T-helper 2 cell treated with Interferon-gamma antibody and Interleukin-4, amounts not matched to agents 5 μg/mL and 100 μg/mL, for 36 hours (primary cell): ENCODE results near the gene MTHFR.

Source experiments
- DNase-seq: peaks from one replicate; pipeline ENCODE4 v3.0.0; 2021; ENCODE audit warnings: low spot score
- H3K27ac Mint-ChIP-seq: one replicate; pipeline ENCODE4 v1.8.0; 2021; ENCODE audit warnings: mild to moderate bottlenecking, mixed read lengths
- H3K27me3 Mint-ChIP-seq: one replicate; pipeline ENCODE4 v1.8.0; 2021; ENCODE audit warnings: low read depth, mixed read lengths
- H3K36me3 Mint-ChIP-seq: one replicate; pipeline ENCODE4 v1.8.0; 2021; ENCODE audit warnings: low read depth, mixed read lengths
- H3K4me1 Mint-ChIP-seq: one replicate; pipeline ENCODE4 v1.8.0; 2021; ENCODE audit warnings: low read depth, mixed read lengths
- H3K4me3 Mint-ChIP-seq: one replicate; pipeline ENCODE4 v1.8.0; 2022; ENCODE audit warnings: mild to moderate bottlenecking, moderate library complexity, mixed read lengths
- H3K9me3 Mint-ChIP-seq: one replicate; pipeline ENCODE4 v1.8.0; 2021; ENCODE audit warnings: mixed read lengths

MTHFR gene

DNA sequence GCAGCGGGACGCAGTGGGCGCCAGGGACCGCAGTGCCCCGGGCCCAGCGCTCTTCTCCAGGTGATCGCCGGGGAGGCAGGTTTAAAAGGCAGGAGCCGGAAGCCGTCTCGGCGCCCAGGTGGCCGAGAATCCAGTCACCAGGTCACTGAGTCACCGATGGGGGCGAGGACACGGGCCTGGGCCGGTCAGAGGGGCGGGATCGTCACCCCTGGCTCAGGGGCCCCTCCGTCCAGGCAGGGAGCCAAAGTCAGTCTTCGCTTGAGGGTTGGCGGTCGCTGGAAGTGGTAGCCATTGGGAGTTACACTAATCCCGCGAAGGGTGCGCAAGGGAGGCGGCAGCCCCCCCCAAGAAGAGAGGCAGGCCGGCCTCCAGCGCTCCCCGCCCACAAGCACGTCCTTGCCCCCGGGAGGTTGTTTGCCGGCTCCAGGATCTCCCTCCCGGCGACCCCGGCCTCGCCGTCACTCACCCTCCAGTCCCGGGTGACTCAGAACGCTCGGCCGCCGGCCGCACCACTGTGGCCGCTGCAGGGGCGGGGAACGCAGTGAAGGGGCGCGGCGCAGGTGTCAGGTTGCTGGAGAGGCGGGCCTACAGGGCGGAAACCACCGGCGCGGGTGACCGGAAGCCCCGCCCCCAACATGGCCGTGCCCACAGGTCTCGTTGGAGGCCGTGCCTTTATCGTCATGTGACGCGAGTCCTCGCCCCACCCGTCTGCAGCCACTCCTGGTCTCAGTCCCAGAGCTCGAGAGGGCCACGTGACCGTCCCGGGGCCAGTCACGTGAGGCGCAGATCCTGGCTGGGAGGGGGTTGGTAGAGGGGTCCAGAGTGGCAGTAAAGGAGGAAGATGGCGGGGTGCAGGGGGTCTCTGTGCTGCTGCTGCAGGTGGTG, at the start of gene MTHFR, which contains the start of gene CLCN6:
TSS of gene MTHFR (minus strand) at position 543 of the 885 bp plus-strand sequence. CDS start 2,848 bp downstream, outside the sequence.
TSS of gene CLCN6 (plus strand) at position 770 of the 885 bp plus-strand sequence. CDS start at position 842, 72 bp downstream.
- H3K27me3 Mint-ChIP-seq = no peaks in the 10 kb centered on the region
- H3K4me1 Mint-ChIP-seq = peaks cover 56% of the 10 kb centered on the region
- H3K4me3 Mint-ChIP-seq = peak within 1 kb of the TSS; percentile 95
- DNase-seq = peak; percentile 100
- no peaks in the 10 kb centered on the region for H3K9me3 Mint-ChIP-seq
- H3K27ac Mint-ChIP-seq = peak within 1 kb of the TSS; percentile 97
- peaks cover 27% of the 10 kb centered on the region for H3K36me3 Mint-ChIP-seq

GRCh38 chr1:11855430-11855829, 49.7 kb upstream of the MTHFR start:
- no peak for DNase-seq
- Mint-ChIP-seq H3K27me3 (peaks cover 30% of the 10 kb centered on the region), H3K4me3 (no peak overlapping the region), H3K9me3 (no peaks in the 10 kb centered on the region), H3K27ac (no peak overlapping the region), H3K36me3 (no peaks in the 10 kb centered on the region), H3K4me1 (no peaks in the 10 kb centered on the region)

GRCh38 chr1:11854519-11854918, 48.8 kb upstream of the MTHFR start:
- H3K4me1 Mint-ChIP-seq = no peaks in the 10 kb centered on the region
- no peak overlapping the region for H3K27ac Mint-ChIP-seq
- H3K9me3 Mint-ChIP-seq = no peaks in the 10 kb centered on the region
- no peak for DNase-seq
- H3K4me3 Mint-ChIP-seq = no peak overlapping the region
- no peaks in the 10 kb centered on the region for H3K36me3 Mint-ChIP-seq
- peaks cover 25% of the 10 kb centered on the region for H3K27me3 Mint-ChIP-seq

DNA sequence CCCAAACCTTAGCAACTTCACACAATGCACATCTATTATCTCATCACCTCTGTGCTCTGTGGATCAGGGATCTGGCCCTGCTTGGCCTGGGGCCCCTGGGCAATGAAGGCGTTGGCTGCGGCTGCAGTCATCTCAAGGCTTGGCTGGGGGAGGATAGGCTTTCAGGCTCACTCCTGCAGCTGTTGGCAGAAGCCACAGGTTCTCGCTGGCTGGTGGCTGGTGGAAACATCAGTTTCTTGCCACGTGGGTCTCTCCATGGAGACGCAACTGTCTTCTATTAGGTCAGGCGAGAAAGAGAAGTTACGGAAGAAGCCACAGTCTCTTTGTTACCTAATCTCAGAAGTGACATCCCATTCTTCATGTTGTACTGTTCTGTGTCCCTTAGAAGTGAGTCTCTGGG, 45.4 kb upstream of the MTHFR start:
- no peak for DNase-seq

DNA sequence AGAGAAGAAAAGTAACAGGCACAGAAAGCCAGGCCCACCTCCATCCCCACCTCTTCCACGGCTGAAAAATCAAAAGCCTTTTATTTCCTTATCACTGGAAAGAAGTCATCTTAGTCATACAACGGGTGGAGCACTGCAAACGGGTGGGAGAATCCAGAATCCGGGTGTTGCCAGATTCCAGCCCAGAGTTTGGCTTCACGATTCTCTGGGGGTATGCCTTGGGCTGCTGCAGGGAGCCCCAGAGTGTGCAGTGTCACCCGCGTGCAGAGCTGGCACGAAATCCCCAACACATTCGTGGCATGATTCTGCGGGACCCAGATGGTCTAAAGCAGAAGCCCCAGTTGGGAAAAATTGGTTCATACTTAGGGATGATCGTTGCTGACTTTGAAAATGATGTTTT, 44.4 kb upstream of the MTHFR start:
- no peaks in the 10 kb centered on the region for H3K9me3 Mint-ChIP-seq
- no peak overlapping the region for H3K4me3 Mint-ChIP-seq
- H3K4me1 Mint-ChIP-seq = no peaks in the 10 kb centered on the region
- no peak for DNase-seq
- peaks cover 10% of the 10 kb centered on the region for H3K27me3 Mint-ChIP-seq
- no peak overlapping the region for H3K27ac Mint-ChIP-seq
- peaks cover 5% of the 10 kb centered on the region for H3K36me3 Mint-ChIP-seq

More for the DNA sequence above, 45.4 kb upstream of the MTHFR start:
- H3K4me3 Mint-ChIP-seq = no peak overlapping the region
- no peaks in the 10 kb centered on the region for H3K36me3 Mint-ChIP-seq
- peaks cover 10% of the 10 kb centered on the region for H3K27me3 Mint-ChIP-seq
- H3K27ac Mint-ChIP-seq = no peak overlapping the region
- no peaks in the 10 kb centered on the region for H3K4me1 Mint-ChIP-seq
- H3K9me3 Mint-ChIP-seq = no peaks in the 10 kb centered on the region

DNA sequence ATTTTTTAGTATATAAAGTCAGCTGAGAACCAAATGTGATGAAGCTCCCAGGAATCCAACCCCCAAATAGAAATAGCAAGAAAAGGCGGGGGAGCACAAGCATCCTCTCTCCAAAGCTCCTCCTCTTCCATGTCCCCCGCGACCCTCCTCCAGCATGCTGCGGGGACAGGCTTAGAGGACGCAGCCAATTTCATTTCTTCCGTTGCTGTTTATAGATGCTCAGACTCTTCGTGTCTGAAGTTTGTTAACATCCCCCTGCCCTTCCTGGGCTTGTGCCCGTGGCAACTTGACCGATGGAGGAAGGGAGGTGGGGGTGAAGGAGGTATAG, 42.6 kb upstream of the MTHFR start:
- Mint-ChIP-seq H3K27ac (no peak overlapping the region), H3K4me3 (no peak overlapping the region), H3K4me1 (no peaks in the 10 kb centered on the region), H3K27me3 (peaks cover 6% of the 10 kb centered on the region), H3K9me3 (no peaks in the 10 kb centered on the region), H3K36me3 (peaks cover 11% of the 10 kb centered on the region)
- no peak for DNase-seq

- Mint-ChIP-seq H3K27ac (no peak within 1 kb of the TSS), H3K36me3 (peaks cover 11% of the 10 kb centered on the region), H3K4me1 (no peaks in the 10 kb centered on the region), H3K9me3 (no peaks in the 10 kb centered on the region), H3K4me3 (no peak within 1 kb of the TSS), H3K27me3 (peaks cover 6% of the 10 kb centered on the region)
- no peak for DNase-seq
Measured at GRCh38 chr1:11847667-11848372, 42.1 kb upstream of the MTHFR start, which contains the start of gene NPPA. Gene NPPA, minus strand, starts transcription at chr1:11847783. Its CDS starts 99 bp downstream, at chr1:11847684.

DNA sequence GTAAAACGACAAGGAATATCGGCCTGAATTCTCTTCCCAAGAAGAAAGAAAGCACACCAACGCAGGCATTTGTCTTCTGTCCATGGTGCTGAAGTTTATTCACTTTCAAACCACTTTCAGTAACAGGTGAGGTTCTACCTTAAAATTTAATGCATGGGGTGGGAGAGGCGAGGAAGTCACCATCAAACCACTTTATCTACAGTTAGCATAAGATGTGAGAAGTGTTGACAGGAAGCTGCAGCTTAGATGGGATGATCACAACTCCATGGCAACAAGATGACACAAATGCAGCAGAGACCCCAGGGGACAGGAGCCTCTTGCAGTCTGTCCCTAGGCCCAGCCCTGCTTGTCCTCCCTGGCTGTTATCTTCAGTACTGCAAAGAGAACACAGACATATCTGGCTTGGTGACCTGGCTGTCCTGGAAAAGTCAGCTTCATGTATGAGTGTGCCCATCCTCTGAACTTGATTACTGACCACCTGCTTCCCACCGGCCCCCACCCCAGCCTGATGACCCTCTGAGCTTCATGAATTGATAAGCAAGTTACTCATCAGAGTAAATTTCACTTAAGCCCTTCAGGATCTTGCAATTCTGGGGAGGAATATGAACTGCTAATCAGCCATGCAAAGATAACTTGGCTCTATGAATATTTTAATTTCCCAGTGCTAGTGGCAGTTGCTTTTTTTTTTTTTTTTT, 40.0 kb upstream of the MTHFR start:
- Mint-ChIP-seq H3K27me3 (no peaks in the 10 kb centered on the region), H3K4me3 (no peak overlapping the region), H3K4me1 (no peaks in the 10 kb centered on the region), H3K36me3 (peaks cover 18% of the 10 kb centered on the region), H3K27ac (no peak overlapping the region), H3K9me3 (no peaks in the 10 kb centered on the region)
- no peak for DNase-seq

DNA sequence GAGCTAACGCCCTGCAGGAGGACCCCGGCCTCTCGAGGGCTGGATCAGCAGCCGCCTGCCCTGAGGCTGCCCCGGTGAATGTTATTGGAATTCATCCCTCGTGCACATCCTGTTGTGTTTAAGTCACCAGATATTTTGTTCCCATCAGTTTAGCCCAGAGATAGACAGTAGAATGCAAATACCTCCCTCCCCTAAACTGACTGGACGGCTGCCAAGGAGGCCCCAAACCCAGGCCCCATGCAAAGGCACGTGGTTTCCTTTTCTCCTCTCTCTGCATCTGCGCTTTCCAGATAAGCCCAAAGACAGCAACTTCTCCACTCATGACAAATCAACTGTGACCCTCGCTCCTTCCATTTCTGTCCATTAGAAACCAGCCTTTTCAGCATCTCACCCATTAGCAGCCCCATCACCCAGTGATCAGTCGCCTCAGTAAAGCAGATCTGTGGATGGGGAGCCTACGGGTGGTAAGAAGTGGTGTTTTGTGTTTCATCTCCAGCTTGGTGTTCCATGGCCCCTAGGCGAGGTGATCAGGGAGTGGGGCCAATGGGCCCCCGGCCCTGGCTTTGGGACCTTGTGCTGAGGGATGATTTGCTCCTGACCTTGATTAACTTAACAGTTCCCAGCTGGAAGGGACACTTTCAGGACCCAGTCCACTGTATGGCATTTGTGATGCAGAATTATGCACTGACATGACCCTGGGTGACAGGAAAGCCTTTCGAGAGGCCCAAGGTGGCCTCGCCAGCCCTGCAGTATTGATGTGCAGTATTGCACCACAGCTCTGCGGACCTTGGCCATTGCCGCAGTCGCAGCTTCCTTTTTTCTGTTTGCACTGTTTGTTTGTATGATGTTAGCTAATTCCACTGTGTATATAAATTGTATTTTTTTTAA, 36.6 kb upstream of the MTHFR start:
- no peak overlapping the region for H3K4me3 Mint-ChIP-seq
- peaks cover 34% of the 10 kb centered on the region for H3K36me3 Mint-ChIP-seq
- no peaks in the 10 kb centered on the region for H3K27me3 Mint-ChIP-seq
- DNase-seq = no peak
- no peak overlapping the region for H3K27ac Mint-ChIP-seq
- peaks cover 5% of the 10 kb centered on the region for H3K4me1 Mint-ChIP-seq
- no peaks in the 10 kb centered on the region for H3K9me3 Mint-ChIP-seq

DNA sequence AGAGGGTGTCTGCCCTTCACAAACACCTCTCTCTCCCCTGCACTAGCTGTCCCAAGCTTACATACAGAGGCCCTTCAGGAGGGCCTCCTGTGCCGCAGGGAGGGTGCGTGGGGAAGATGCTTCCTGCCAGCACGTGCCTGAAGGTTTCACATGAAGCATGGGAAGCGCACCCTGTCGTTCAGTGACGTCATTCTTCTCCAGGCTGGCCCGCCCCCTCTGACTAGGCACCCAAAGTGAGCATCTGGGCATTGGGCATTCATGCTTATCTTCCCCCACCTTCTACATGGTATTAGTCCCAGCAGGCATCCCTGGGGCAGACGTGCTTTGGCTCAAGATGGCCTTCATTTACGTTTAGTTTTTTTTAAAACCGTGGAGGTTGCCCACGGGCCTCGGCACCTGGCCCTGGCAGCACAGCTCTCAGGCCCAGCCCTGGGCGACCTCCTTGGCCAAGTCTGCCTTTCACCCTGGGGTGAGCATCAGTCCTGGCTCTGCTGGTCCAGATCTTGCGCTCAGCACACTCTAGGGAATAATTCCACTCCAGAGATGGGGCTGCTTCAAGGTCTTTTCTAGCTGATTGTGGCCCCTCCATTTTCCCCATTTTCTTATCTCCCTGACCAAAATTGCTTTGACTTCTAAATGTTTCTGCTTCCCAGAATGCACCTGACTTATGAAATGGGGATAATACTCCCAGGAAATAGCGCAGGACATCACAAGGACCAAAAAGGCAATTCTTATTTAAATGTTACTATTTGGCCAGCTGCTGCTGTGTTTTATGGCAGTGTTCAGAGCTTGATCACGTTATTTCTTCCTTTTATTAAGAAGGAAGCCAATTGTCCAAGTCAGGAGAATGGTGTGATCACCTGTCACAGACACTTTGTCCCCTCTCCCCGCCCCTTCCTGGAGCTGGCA, 35.7 kb upstream of the MTHFR start:
- no peak overlapping the region for H3K4me3 Mint-ChIP-seq
- no peaks in the 10 kb centered on the region for H3K9me3 Mint-ChIP-seq

GRCh38 chr1:11839727-11840705, 34.3 kb upstream of the MTHFR start:
- peaks cover 34% of the 10 kb centered on the region for H3K36me3 Mint-ChIP-seq
- H3K4me3 Mint-ChIP-seq = no peak overlapping the region
- no peaks in the 10 kb centered on the region for H3K9me3 Mint-ChIP-seq
- no peak overlapping the region for H3K27ac Mint-ChIP-seq
- DNase-seq = no peak
- peaks cover 5% of the 10 kb centered on the region for H3K4me1 Mint-ChIP-seq
- no peaks in the 10 kb centered on the region for H3K27me3 Mint-ChIP-seq

More for the DNA sequence above, 35.7 kb upstream of the MTHFR start:
- H3K4me1 Mint-ChIP-seq = peaks cover 5% of the 10 kb centered on the region
- H3K36me3 Mint-ChIP-seq = peaks cover 34% of the 10 kb centered on the region
- H3K27ac Mint-ChIP-seq = no peak overlapping the region
- no peaks in the 10 kb centered on the region for H3K27me3 Mint-ChIP-seq
- no peak for DNase-seq
